Thyroid gland (tissue), 4 donors: ENCODE measurements around the gene ILDR2.

Experiments used
- CTCF ChIP-seq, 6 experiments: fragments of 200-600 bp in 3 of 6; fragments of 450-650 bp in 3 of 6; sonication (generic) in 3 of 6; IDR thresholded peaks; one replicate each; pipeline ENCODE4 v1.5.1; 2016 to 2019; ENCODE audit warnings: antibody characterized with exemption in 6 of 6, mild to moderate bottlenecking in 2 of 6, inconsistent platforms in 1 of 6, moderate library complexity in 1 of 6
- POLR2A ChIP-seq, 2 donors: fragments of 450-650 bp; IDR thresholded peaks; one replicate each; pipeline ENCODE4 v1.6.1; 2017; ENCODE audit warnings: antibody characterized with exemption in 2 of 2, mild to moderate bottlenecking in 2 of 2, moderate library complexity in 1 of 2

GRCh38 chr1:166956872-166957271, 18.5 kb downstream of the ILDR2 start:
- TF ChIP-seq CTCF (IDR thresholded peaks at IDR 0.05) (no peak), POLR2A (IDR thresholded peaks at IDR 0.05) (no peak)
